Adrenal gland (tissue), 12 donors: ENCODE data around the gene ASMTL. TPM values are rescaled to one million over a fixed set of nuclear protein-coding genes. Genes with fewer than 3 reads are reported as not detected.

Experiments
- DNase-seq, 7 donors: peaks; one replicate each; pipeline ENCODE4 v3.0.0-alpha.2; 2019 to 2020
- H3K27ac ChIP-seq, 5 donors: fragments of 200-600 bp; sonication (generic) in 4 of 5; 1 replicate in 3 of 5; 2 replicates in 2 of 5; pipeline versions ENCODE4 v1.5.1 to v1.8.0; 2016 to 2020; ENCODE audit warnings: mild to moderate bottlenecking in 1 of 5
- H3K27me3 ChIP-seq: fragments of 200-600 bp; 2 replicates; pipeline ENCODE4 v1.8.0; 2021
- H3K36me3 ChIP-seq, 2 donors: fragments of 200-600 bp; replicated peaks in 1 of 2; 1 replicate in 1 of 2; 2 replicates in 1 of 2; pipeline versions ENCODE4 v1.5.1 to v1.8.0; 2018 to 2022
- H3K4me1 ChIP-seq, 2 donors: fragments of 200-600 bp; replicated peaks in 1 of 2; 1 replicate in 1 of 2; 2 replicates in 1 of 2; pipeline versions ENCODE4 v1.5.1 to v1.8.0; 2018 to 2021
- H3K4me3 ChIP-seq, 4 donors: fragments of 200-600 bp; sonication (generic) in 3 of 4; one replicate each; pipeline ENCODE4 v1.5.1; 2016 to 2018
- H3K9me3 ChIP-seq, 3 donors: fragments of 200-600 bp; sonication (generic) in 1 of 3; replicated peaks in 1 of 3; 1 replicate in 2 of 3; 2 replicates in 1 of 3; pipeline versions ENCODE4 v1.5.1 to v1.8.0; 2016 to 2021
- POLR2A ChIP-seq, 2 donors: fragments of 450-650 bp; IDR thresholded peaks; one replicate each; pipeline ENCODE4 v1.6.1; 2017; ENCODE audit warnings: antibody characterized with exemption in 2 of 2, mild to moderate bottlenecking in 2 of 2, moderate library complexity in 1 of 2
- WGBS, 4 donors: extraction: QIAGEN DNeasy Blood & Tissue Kit in 2 of 4; methylation state at CpG; one replicate each; pipeline versions ENCODE4 v1.1.5 to v1.1.7; 2013 to 2017; 5-methylcytosine and 5-hydroxymethylcytosine counted together
- intact Hi-C, 2 donors: fragments of 100-400 bp; cut with DNase I; formaldehyde crosslinking; loops; one replicate each; pipeline versions ENCODE4 v1.14.1 to v1.15.0; 2022 to 2023
- polyA plus RNA-seq, 3 donors: library from polyadenylated mRNA; stranded (reverse); fragments of 200-250 nt in 2 of 3; fragments of 350-450 nt in 1 of 3; fragmentation: Illumina TruSeq in 1 of 3; extraction: RNeasy Lipid Tissue Mini Kit (QIAGEN cat#74804) in 1 of 3; gene quantifications; one replicate each; pipeline ENCODE4 v1.2.3, GENCODE V29; 2013 to 2014
- total RNA-seq, 9 donors: library from RNA; depleted of rRNA in 4 of 9; stranded (reverse); fragments of >200 nt in 4 of 9; fragments of 120-200 nt in 1 of 9; fragmentation: NEBNext Ultra II Directional in 1 of 9; extraction: Animal tissue kit (Norgen Biotek cat#: 25700) in 1 of 9; gene quantifications; one replicate each; pipeline versions ENCODE4 v1.1.0 to v1.2.4, GENCODE V29; 2013 to 2023
- TF ChIP-seq, protein P1 (sequence below), 6 experiments: fragments of 450-650 bp in 4 of 6; fragments of 200-600 bp in 2 of 6; sonication (generic) in 1 of 6; IDR thresholded peaks; 1 replicate in 5 of 6; 2 replicates in 1 of 6; pipeline versions ENCODE4 v1.5.1 to v1.8.0; 2016 to 2021; ENCODE audit warnings: antibody characterized with exemption in 6 of 6, mild to moderate bottlenecking in 2 of 6, moderate library complexity in 1 of 6
- donor health status: healthy with polysubstance abuse.
- donor health status: Bipolar disorder and iron deficiency.
- donor health status: DM: yes; HTN: yes; CAD: no.
- donor health status: DM: no; HTN: no; CAD: no.
- donor health status: DM: no; HTN: no; CAD: no.
- donor health status: DM: yes; HTN: yes; CAD: no.

The ASMTL gene
- total and polyA plus RNA-seq, 12 donors: 7.9 to 35.5 (median 30.9) TPM

DNA sequence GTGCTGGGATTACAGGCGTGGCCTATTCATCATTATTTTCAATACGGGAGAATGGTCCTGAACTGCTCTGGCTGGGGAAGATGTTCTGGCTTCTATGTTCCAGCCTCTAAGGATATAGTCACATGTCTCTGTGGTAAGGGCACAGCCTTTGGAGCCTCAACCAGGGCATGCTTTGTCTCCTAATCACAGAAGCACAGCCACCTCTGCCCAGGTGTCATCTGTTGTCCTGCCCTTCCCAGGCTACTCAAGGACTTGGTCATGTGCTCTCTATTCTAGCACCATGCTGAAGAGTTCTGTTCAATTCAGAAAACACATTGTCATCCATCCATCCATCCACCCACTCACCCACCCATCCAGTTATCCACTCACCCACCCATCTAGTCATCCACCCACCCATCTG lies 29.5 kb downstream of the ASMTL start:
- intact Hi-C loops: no loop called here
- H3K27ac ChIP-seq: no peak overlapping the region
- H3K4me3 ChIP-seq: no peak overlapping the region
- WGBS, 4 donors: 50 to 86% (median 63%) methylated on average over 2 of the region's 2 CpGs
- H3K4me1 ChIP-seq: no peaks in the 10 kb centered on the region
- H3K36me3 ChIP-seq: peaks cover 0 to 18% of the 10 kb centered on the region in 2 donors
- no peaks in the 10 kb centered on the region for H3K27me3 ChIP-seq
- TF ChIP-seq, protein P1, sequence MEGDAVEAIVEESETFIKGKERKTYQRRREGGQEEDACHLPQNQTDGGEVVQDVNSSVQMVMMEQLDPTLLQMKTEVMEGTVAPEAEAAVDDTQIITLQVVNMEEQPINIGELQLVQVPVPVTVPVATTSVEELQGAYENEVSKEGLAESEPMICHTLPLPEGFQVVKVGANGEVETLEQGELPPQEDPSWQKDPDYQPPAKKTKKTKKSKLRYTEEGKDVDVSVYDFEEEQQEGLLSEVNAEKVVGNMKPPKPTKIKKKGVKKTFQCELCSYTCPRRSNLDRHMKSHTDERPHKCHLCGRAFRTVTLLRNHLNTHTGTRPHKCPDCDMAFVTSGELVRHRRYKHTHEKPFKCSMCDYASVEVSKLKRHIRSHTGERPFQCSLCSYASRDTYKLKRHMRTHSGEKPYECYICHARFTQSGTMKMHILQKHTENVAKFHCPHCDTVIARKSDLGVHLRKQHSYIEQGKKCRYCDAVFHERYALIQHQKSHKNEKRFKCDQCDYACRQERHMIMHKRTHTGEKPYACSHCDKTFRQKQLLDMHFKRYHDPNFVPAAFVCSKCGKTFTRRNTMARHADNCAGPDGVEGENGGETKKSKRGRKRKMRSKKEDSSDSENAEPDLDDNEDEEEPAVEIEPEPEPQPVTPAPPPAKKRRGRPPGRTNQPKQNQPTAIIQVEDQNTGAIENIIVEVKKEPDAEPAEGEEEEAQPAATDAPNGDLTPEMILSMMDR (IDR thresholded peaks at IDR 0.05): no peak
- no peak for TF ChIP-seq POLR2A (IDR thresholded peaks at IDR 0.05)
- no peaks in the 10 kb centered on the region for H3K9me3 ChIP-seq
- DNase-seq: no peak

GRCh38 chrX:1422135-1422465 lies 30.6 kb downstream of the ASMTL start:
- no peaks in the 10 kb centered on the region for H3K4me1 ChIP-seq
- WGBS, 4 donors: 95 to 100% (median 99%) methylated on average over 2 to 4 of the region's 4 CpGs
- H3K36me3 ChIP-seq: peaks cover 0 to 14% of the 10 kb centered on the region in 2 donors
- H3K27ac ChIP-seq: no peak overlapping the region
- no peak overlapping the region for H3K4me3 ChIP-seq
- TF ChIP-seq POLR2A (IDR thresholded peaks at IDR 0.05): no peak
- TF ChIP-seq, protein P1 (IDR thresholded peaks at IDR 0.05): no peak
- intact Hi-C loops: no loop called here
- no peak for DNase-seq
- no peaks in the 10 kb centered on the region for H3K9me3 ChIP-seq
- no peaks in the 10 kb centered on the region for H3K27me3 ChIP-seq

- H3K4me1 ChIP-seq: no peaks in the 10 kb centered on the region
- H3K4me3 ChIP-seq: no peak overlapping the region
- intact Hi-C loops: no loop called here
- H3K27ac ChIP-seq: no peak overlapping the region
- H3K9me3 ChIP-seq: no peaks in the 10 kb centered on the region
- peak in 1 of 7 donors; percentile 7 for DNase-seq
- H3K36me3 ChIP-seq: peaks cover 0 to 14% of the 10 kb centered on the region in 2 donors
- no peaks in the 10 kb centered on the region for H3K27me3 ChIP-seq
- 97 to 98% (median 97%) methylated on average over 18 to 19 of the region's 19 CpGs for WGBS, 4 donors
- TF ChIP-seq, protein P1 (IDR thresholded peaks at IDR 0.05): no peak
- TF ChIP-seq POLR2A (IDR thresholded peaks at IDR 0.05): no peak
Observed at GRCh38 chrX:1421433-1422134, 31.1 kb downstream of the ASMTL start.

DNA sequence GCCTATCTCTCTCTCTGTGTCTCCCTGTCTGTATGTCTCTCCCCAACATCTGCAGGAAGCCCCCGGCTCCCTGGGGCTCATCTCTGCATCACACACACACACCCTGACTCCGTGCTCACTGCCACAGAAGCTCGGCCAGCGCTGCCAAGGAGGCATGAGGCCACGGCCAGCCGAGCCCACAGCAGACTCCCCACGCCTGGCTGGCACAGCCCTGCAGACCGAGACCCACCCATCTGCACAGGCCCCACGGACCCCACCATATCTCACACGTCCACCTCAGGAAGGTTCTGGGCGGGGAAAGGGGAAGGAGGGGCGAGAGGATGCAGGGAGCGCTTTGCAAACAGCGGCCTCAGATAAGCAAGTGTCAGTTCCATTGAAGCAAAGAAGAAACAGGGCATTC lies 32.3 kb downstream of the ASMTL start:
- intact Hi-C loops: no loop called here
- no peak overlapping the region for H3K4me3 ChIP-seq
- no peaks in the 10 kb centered on the region for H3K27me3 ChIP-seq
- WGBS, 4 donors: 47 to 60% (median 57%) methylated on average over 12 to 14 of the region's 14 CpGs
- no peak overlapping the region for H3K27ac ChIP-seq
- DNase-seq: peak in 1 of 7 donors; percentile 19
- peaks cover 0 to 9% of the 10 kb centered on the region in 2 donors for H3K36me3 ChIP-seq
- no peak for TF ChIP-seq POLR2A (IDR thresholded peaks at IDR 0.05)
- TF ChIP-seq, protein P1 (IDR thresholded peaks at IDR 0.05): no peak
- H3K9me3 ChIP-seq: no peaks in the 10 kb centered on the region
- H3K4me1 ChIP-seq: no peaks in the 10 kb centered on the region
